ENCODE data around the gene PHAX. TPM values are rescaled to one million over a fixed set of nuclear protein-coding genes. Genes with fewer than 3 reads are reported as not detected.
"Not testable (repeated sequence)": the region's sequence is repeated elsewhere in the genome, so short reads cannot be mapped to it uniquely, and the experiment has no call there.

The PHAX gene
- total RNA-seq, 4 donors from 2014 or later: 31.4 to 38.0 (median 36.3) TPM

- intact Hi-C loops (cut with DNase I; ENCODE audit: low total_unique reads): no loop called here
- DNase-seq (ENCODE audit: low spot score in 2 of 2): peak in 1 of 2 donors; percentile 34
- H3K4me3 ChIP-seq (ENCODE audit: low read depth, poor library complexity, severe bottlenecking): no peak overlapping the region
- TF ChIP-seq POLR2A (IDR thresholded peaks at IDR 0.05) (no peak), CTCF (IDR thresholded peaks at IDR 0.05) (no peak)
- 85 to 92% methylated on average over 7 of the region's 7 CpGs for WGBS, 2 donors
These were observed 13.3 kb downstream of the PHAX start for GRCh38 chr5:126613941-126614592.

DNA sequence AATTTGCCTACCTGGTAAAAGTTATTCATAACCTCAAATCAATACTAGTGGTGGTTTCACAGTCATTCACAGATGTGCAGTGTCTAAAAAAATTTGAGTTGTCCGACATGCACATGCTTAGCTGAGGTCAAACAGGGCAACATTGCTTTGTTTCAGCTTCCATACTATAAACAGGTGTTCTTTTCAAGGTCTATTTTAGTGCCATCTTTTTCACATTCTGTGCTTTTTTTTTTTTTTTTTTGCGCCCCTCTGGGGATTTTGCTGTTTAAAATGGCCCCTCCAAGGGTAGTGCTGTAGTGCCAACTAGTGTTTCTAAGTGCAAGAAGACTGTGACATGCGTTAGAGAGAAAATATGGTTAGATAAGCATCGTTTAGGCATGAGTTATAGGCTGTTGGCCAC is 14.5 kb downstream of the PHAX start:
- TF ChIP-seq POLR2A (IDR thresholded peaks at IDR 0.05): no peak
- no peak for TF ChIP-seq CTCF (IDR thresholded peaks at IDR 0.05)
- intact Hi-C loops (cut with DNase I; ENCODE audit: low total_unique reads): no loop called here
- 82 to 87% methylated on average over 4 of the region's 4 CpGs for WGBS, 2 donors
- H3K4me3 ChIP-seq (ENCODE audit: low read depth, poor library complexity, severe bottlenecking): no peak overlapping the region
- DNase-seq (ENCODE audit: low spot score in 2 of 2): no peak

DNA sequence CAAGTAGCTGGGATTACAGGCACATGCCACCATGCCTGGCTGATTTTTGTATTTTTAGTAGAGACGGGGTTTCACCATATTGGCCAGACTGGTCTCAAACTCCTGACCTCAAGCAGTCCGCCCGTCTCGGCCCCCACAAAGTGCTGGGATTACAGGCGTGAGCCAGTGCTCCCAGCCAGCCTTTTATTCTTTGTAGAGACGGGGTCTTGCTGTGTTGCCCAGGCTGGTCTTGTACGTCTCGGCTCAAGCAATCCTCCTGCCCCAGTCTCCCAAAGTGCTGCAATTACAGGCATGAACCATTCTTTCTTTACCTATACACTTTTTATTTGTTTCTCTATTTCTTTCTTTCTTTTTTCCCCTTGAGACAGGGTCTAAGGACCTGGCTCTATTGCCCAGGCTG is 16.9 kb downstream of the PHAX start:
- WGBS, 2 donors: 97% methylated on average over 8 of the region's 8 CpGs
- H3K4me3 ChIP-seq (ENCODE audit: low read depth, poor library complexity, severe bottlenecking); intact Hi-C loops (cut with DNase I; ENCODE audit: low total_unique reads): not testable (repeated sequence)
- DNase-seq (ENCODE audit: low spot score in 2 of 2): peak in 1 of 2 donors; percentile 53

- TF ChIP-seq POLR2A (IDR thresholded peaks at IDR 0.05) (no peak), CTCF (IDR thresholded peaks at IDR 0.05) (no peak)
- no peak for DNase-seq (ENCODE audit: low spot score in 2 of 2)
- H3K4me3 ChIP-seq (ENCODE audit: low read depth, poor library complexity, severe bottlenecking): no peak overlapping the region
- 83 to 94% methylated on average over 2 of the region's 2 CpGs for WGBS, 2 donors
- intact Hi-C loops (cut with DNase I; ENCODE audit: low total_unique reads): no loop called here
These were observed 19.0 kb downstream of the PHAX start for GRCh38 chr5:126619781-126620180.

- intact Hi-C loops (cut with DNase I; ENCODE audit: low total_unique reads): no loop called here
- TF ChIP-seq POLR2A (IDR thresholded peaks at IDR 0.05) (no peak), CTCF (IDR thresholded peaks at IDR 0.05) (no peak)
These were observed 23.8 kb downstream of the PHAX start for GRCh38 chr5:126624534-126624933.

GRCh38 chr5:126628102-126628501 is 27.4 kb downstream of the PHAX start:
- TF ChIP-seq CTCF (IDR thresholded peaks at IDR 0.05) (no peak), POLR2A (IDR thresholded peaks at IDR 0.05) (no peak)
- H3K4me3 ChIP-seq (ENCODE audit: low read depth, poor library complexity, severe bottlenecking): no peak overlapping the region
- intact Hi-C loops (cut with DNase I; ENCODE audit: low total_unique reads): no loop called here
- 93 to 95% methylated on average over 11 of the region's 11 CpGs for WGBS, 2 donors
- DNase-seq (ENCODE audit: low spot score in 2 of 2): peak in 1 of 2 donors; percentile 43

More at GRCh38 chr5:126624534-126624933, 23.8 kb downstream of the PHAX start:
- DNase-seq (ENCODE audit: low spot score in 2 of 2): no peak
- WGBS, 2 donors: 43 to 54% methylated on average over 4 of the region's 4 CpGs
- H3K4me3 ChIP-seq (ENCODE audit: low read depth, poor library complexity, severe bottlenecking): no peak overlapping the region
